NCI-H748 treated with DMSO at 0.1 percent for 48 hours (cell line): ENCODE results near the gene DGAT2.

Experiments used
- DNase-seq: peaks from one replicate; lab custom pipeline; 2025; lab: John Stamatoyannopoulos, UW

Gene DGAT2

DNA sequence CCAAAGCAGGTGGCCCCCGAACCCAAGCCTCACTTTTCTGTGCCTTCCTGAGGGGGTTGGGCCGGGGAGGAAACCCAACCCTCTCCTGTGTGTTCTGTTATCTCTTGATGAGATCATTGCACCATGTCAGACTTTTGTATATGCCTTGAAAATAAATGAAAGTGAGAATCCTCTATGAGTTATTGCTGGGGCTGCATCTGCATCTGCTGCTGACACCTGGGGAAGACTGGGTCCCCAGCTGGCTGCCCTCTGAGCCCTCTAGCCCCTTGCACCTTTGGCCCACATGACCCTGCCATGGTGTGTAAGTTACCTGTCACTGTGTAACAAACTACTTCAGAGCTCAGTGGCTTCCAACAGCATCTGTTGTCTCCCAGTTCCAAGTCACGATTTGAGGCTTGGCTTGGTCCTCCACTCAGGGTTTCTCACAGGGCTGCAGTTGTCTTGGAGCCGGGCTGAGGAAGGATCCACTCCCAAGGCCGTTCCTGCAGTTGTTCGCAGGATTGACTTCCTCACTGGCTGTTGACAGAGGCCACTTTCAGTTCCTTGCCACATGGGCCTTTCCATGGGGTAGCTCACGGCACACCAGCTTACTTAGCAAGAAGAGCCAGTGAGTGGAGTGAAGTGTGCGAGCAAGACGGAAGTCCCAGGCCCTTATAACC is 32.9 kb downstream of the DGAT2 start:
- no peak for DNase-seq

DNA sequence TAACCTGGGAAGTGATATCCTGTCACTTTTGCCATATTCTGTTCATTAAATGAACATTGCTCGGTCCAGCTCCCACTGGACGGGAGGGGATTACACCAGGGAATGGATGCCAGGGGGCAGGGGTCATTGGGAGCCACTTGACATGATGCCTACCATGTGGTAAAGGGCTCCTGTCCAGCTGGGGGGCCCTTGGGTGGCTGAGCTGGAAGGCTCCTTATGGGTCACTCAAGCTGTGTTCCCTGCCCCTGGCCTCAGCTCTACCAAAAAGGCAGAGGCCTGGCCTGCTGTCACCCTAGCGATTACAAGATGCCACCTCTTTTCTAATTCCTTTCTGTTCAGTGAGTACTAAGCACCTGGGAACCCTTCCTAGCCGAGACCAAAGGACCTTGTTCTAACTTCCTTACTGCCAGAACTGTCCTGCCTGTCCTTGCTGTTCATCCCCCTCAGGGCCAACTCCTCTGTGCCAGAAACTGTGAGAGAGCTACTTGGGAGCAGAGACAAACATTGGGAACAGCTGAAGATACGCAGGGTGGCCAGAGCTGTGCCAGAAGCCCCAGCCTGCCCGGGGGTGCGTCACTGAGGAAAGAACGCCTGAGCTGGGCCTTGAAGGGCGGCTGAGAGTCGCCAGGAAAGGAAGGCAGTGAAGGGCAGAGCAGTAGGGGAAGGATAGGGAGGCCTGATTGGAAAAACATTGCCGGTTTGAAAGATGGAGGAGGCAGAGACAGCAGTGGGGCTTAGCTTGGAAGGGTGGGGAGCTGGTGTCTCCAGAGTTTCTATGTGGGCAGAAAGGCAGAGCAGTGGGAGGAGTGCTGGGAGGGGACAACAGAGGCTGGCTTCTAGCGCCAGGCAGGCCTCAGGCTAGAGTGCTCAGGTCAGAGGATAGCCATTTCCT is 33.7 kb downstream of the DGAT2 start:
- DNase-seq, result no peak

DNA sequence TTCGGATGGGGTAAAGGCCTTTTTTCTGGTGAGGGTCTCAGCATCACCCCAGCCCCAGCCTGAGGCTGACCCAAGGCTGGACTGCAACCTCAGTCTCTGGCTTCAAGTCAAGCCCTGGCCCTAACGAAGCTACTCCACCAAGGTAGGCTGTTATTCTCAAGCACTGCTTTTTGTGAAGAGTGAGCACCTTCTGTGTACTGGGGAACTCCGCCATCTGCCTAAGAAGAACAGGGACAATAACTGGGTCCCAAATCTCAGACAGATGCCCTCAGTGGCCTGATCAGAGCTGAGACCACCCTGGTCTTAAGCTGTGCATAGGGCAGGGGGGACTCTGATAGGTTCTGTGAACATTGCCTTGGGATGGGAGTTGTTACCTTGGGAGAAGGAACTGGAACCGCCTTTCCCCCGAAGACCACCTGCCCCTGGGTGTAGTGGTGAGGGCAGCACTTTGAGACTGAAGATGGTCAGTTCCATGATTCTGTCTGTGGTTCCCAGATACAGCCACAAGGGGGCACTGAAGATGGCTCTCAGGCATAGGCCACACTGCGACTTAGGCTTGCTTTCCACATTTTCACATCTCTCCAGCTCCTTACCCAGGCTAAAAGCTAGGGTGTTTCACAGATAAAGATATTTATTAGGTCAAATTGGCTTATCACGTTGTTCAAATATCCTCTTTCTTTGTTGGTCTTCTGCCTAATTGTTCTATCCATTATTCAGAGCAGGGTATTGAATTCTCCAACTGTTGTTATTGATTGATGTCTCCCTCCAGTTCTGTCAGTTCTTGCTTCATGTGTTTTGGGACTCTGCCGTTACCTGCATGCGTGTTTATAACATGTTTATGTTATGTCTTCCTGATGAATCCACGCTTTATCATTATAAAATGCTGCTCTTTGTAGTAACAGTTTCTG is 34.6 kb downstream of the DGAT2 start:
- peak; percentile 58 for DNase-seq

DNA sequence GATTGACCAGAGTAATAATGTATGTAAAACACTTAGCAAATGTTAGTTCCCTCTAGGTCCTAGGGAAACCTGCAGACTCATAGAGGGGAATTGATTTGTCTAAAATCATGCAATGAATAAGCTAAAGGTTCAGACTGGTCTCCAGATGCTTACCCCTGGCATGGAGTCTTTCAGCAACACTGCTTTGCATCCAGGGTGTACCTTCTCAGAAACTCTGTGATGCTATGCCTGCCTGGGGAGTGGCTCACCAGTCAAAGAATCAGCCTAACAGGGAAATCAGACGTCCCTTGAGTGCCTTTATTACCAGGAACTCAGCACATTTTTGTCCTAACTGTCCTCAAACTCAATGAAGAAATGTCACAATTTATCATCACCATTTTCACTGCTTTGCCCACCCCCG is 40.5 kb downstream of the DGAT2 start:
- no peak for DNase-seq

DNA sequence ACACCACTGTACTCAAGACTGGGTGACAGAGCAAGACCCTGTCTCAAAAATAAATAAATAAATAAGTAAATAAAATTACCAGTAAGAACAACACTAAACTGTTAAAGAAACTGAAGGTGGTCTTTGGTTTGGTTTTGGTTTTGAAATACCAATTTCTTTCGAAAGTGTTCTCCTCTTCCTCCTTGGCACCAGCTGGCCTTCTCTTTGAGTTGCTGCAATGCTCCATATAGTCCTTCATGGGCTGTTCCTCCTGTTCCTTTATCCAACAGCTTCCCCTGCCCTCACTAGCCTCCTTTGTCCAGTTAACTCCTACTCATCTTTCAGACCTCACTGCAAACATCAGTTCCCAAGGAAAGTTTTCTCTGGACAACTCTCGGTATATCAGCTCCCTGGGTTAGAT is 41.4 kb downstream of the DGAT2 start:
- no peak for DNase-seq

DNA sequence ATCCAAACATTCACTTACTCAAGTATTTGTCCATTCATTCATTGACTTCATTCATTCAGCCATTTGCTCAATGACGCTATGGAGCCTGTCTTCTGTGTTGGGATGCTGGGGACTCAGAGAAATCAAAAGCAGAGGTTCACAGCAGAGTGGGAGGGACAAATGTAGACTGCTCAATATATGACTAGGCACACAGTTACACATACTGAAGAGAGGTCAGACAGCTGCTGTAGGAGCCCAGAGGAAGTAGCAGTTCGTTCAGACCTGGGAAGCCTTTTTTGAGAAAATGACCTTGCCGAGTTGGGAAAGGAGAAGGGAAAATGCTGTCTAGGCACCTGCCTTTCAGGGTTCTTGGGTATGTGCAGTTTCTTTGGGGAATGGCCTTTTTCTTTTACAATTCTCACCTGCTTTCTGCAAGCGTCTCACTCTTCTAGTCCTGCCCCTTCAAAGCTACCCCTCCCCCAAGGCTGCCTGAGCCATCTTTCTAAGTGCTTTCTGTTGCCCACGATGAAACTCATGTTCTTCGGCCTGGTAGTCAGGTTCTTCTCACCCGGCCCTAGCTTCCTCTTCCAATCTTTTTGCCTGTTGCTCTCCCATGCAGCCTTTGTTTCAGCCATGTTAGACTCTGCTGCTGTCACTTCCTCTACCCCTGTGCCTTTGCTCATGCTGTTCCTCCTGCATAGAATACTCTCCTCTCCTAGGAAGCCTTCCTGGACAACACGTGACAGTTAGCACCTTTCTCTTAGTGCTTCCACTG is 42.2 kb downstream of the DGAT2 start:
- no peak for DNase-seq

DNA sequence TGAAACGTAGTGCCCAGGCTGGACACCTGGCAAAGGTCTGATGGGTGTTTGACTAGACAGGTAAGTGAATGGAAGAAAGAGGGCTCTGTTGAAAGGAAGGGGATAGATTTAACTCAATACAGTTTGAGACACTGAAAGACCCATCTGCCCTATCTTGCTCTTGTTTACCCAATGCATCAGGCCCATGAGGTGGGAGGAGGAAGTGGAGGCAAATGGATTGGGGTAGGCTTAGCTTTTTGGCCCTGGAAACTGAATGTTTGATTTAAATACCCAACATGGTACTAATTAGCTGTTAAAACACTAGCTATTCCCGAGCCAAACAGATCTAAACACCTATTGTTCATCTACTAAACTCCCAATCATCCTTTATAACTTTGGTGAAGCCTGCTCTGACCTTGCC is 42.9 kb downstream of the DGAT2 start:
- no peak for DNase-seq

DNA sequence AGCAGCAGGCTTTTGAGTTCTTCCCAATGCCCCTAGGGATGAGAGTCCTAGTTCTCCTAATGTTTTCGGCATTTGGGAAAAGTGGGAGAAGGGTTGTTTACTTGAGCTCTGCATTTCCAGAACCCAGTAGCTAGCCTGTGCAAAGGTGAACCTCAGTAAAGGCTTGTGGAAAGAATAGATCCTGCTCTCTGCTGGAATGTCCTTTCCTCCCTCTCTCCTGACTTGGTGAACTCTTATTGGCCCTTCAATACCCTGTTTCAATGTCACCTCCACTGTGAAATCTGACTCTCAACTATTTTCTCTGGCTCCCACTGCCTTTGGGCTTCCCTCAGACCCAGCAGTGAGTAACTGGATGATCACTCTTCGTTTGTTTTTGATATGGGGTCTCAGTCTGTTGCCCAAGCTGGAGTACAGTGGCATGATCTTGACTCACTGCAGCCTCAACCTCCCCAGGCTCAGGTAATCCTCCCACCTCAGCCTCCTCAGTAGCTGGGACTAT is 44.0 kb downstream of the DGAT2 start:
- DNase-seq, result no peak

DNA sequence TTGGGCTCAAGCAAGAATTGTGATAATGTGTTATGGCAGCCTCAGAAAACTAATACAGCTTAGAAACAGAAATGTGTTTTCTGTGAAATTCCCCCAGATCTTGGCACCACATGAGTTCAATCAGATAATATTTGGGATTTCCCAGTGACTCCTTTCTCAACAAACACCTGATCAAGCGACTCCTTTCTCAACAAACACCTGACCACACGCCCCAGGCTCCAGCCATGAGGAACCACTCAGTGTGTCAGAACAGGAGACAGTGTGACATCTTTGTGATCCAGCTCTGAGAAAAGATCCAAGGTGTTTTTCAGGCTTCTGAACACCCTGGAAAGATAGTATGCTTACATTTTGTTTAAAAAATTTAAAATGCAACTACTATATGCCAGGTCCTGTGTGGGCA is 44.5 kb downstream of the DGAT2 start:
- DNase-seq, result no peak

DNA sequence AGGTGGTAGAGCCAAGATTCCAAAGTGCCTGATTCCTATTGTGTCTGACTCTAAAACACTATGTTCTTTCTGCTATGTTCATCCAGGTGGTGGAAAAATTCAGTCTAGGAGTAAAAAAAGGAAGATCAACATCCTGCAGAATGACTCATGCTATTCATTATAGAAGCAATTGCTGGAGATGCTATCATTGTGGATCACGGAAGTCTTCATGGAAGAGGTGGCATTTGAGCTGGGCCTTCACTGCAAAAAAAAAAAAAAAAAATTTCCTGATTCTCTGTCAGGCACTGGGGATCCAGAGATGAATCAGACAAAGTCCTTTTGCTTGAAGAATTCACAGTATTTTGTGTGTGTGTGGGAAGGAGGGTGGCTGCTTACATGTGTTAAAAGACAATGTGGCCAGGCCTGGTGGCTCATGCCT is 45.1 kb downstream of the DGAT2 start:
- DNase-seq, result no peak

DNA sequence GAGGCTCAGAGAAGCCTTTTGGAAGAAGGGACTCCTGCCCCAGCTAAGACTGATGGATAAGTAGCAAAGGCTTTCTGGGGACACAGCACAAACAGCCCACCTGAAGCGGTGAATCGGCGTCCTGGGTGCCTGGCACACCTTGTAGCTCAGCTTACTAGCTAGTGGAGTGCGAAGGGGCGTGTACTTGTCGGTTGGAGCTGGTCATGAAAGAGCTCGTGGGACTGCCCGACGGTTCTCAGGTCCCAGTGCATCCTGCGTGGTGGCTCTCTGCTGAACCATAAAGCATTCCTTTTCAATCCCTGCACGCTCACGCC is 45.7 kb downstream of the DGAT2 start:
- DNase-seq, result peak; percentile 92

DNA sequence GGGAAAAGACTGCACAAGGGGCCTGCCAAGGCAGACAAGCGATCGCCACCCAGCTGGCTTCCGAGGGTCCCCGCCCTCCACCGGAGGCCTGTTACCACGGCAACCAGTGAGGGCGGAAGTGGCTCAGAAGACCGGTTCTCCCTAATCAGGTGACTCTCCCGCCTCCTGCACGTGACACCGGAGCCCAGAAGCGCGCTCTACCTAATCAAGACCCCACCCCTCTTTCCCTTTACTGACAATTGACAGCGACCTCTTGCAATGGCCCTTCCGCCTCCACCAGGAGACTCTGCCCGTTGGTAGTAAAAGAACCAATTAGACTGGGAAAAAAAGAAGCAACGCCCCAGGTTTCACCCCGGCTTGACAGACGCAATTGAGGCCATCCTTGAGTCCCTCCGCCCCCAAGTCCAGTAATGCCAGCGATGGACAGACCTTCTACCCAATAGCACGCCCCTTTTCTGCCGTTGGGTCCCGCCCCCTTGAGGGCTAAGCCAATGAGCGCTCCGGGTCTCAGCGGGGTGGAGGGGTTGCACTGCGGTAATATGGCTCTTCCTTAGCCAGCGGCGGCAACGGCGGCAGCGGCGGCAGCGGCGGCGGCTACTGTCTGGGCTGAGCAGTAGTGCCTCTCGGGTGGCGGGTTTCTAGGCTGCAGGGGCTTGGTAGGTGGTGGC is 46.2 kb downstream of the DGAT2 start, which contains the start of gene UVRAG:
TSS of gene UVRAG (plus strand) at position 534 of the 668 bp plus-strand sequence. CDS start 198 bp downstream, outside the sequence.
- DNase-seq, result peak; percentile 100

DNA sequence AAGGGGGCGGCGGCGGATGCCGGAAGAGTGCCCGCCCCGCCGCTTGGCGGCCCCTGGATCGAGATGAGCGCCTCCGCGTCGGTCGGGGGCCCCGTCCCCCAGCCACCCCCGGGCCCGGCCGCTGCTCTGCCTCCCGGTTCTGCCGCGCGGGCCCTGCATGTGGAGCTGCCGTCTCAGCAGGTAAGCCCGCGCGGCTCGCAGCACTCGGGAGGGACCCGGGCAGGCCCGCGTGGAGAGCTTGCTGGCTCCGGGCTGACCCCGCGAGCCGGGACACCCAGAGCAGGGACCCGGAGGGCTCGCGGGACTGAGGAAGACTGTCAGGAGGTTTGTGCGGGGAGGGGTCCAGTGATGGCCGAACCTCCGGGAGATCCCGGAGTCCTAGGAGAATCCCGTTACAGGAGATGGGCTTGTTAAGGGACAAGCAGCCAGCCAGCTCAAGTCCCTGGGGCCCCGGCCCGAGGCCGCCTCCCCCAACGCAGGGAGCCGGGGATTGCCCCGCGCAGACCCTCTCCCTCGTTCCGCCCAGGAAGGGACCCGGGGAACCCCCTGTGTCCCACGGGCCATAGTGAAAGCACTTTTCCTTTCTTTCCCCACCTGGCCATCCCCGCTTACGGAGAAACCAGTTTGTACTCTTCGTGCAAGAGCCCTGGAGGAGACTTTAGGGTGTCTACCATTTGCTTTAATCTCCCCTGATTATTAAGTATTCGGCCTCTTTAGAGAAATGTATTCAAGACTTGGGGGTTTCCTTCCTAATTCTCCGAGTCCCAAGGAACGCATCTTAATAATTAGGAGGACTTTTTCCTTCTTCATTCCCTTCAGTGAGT is 47.0 kb downstream of the DGAT2 start:
- DNase-seq, result no peak

DNA sequence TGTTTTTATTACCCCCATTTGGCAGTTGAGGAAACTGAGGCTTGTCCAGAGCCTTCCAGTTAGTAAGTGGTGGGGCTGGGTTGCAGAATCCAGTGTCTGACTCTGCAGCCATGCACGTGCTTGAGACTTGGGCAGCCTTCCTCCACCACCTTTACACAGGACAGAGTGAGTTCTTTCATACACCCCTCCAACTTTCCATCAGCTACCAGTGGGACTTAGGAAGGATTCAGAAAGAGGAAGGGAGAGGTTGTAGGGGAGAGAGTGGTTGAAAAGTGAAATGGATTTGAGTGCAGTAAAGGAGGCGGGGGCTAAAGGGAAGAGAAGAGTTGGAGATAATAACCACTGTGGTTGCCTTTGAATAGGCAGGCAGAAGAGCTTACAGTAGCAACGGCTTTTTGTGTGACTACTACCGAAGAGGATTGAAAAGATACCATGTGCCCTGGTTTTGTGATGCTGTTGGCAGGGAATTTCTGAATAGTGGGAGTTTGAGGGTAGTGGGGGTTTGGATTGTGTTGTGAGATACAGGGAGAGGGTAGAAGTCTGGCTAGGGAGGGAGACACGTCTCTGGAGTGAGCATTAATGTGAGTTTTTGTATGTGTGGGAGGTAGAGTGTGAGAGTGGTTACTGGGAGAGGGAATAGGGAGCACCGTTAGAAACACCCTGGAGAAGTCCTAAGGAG is 48.1 kb downstream of the DGAT2 start:
- DNase-seq, result no peak

DNA sequence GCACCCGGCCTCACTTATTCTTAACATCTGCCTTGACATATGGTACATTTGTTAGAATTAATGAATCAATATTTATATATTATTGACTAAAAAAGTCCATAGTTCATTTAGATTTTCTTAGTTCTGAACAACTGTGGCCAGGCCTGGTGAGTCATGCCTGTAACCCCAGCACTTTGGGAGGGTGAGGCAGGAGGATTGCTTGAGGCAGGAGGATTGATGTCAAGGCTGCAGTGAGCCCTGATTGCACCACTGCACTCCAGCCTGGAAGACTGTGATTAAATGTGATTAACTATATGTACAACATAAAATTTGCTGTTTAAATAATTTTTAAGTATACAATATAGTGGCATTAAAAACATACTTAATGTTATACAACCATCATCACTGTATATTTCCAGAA is 52.1 kb downstream of the DGAT2 start:
- DNase-seq, result no peak

DNA sequence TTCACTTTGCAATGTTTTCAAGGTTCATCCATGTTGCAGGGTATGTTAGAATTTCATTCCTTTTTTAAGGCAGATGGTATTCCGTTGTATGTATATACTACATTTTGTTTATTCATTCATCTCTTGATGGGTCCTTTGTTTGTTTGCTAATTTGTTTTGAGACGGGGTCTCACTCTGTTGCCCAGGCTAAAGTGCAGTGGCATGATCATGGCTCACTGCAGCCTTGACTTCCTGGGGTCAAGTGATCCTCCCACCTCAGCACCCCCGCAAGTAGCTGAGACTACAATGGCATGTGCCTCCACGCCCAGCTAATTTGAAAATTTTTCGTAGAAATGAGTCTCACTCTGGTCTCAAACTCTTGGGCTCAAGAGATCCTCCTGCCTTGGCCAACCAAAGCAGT is 52.6 kb downstream of the DGAT2 start:
- DNase-seq, result no peak

DNA sequence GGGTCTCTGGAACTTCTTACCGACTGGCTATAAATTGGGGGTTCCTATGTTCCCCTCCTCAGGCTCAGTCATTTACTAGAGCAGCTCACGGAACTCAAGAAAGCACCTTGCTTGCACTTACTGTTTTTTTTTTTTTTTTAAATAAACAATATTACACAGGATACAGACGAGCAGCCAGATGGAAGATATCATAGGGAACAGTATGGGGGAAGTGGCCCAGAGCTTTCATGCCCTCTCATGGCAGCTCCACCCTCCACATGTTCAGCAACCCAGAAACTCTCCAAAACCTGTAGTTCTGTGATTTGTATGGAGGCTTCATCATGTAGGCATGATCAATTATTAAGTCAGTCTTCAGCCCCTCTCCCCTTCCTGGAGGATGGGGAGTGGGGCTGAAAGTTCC is 54.0 kb downstream of the DGAT2 start:
- DNase-seq, result no peak

DNA sequence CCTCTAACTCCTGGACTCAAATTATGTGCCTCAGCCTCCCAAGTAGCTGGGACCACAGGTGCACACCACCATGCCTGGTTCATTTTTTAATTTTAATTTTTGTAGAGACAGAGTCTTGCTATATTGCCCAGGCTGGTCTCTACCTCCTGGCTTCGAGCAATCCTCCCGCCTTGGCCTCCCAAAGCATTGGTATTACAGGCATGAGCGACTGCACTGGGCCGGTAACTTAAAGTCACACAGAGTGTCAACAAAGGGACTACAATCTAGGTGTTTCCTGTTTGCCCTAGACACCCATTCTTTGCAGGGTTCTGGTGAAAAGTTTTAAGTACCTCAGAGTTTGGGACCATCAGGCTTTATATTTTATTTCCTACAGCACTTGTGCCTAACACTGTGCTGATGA is 54.8 kb downstream of the DGAT2 start:
- no peak for DNase-seq

DNA sequence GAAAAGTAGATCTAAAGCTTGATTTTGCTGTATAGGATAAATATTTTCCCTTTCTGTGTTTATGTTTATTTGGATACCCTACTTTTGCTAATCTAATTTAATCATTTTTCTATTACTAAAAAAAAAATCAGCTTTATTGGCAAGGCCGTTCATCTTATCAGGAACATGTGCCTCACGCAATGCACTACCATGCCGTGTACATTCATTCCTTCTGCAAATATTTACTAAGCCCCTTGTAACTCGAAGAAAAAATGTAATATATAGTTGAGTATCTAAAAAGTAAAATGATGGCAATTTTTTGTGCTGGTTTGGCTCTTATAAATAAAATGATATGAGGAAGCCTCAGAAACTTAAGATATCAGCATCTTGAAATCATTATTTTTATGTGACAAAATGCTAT is 55.4 kb downstream of the DGAT2 start:
- DNase-seq, result no peak
